ENCODE data around the gene SPSB4.
"Not testable (repeated sequence)": the region's sequence is repeated elsewhere in the genome, so short reads cannot be mapped to it uniquely, and the experiment has no call there.

The SPSB4 gene

GRCh38 chr3:141050576-141051442 lies at the start of gene SPSB4:
SPSB4 (plus strand) TSS chr3:141051347; CDS start chr3:141066105, 14,758 bp downstream.
- DNase-seq (ENCODE audit: low read depth), result no peak

GRCh38 chr3:141006344-141006743 lies 44.8 kb upstream of the SPSB4 start:
- DNase-seq (ENCODE audit: low read depth), result no peak

GRCh38 chr3:141009496-141009895 lies 41.7 kb upstream of the SPSB4 start:
- no peak for DNase-seq (ENCODE audit: low read depth)

- DNase-seq (ENCODE audit: low read depth), result peak; percentile 54
Measured at GRCh38 chr3:141011232-141011996, 39.7 kb upstream of the SPSB4 start.

- DNase-seq (ENCODE audit: low read depth), result no peak
Measured at GRCh38 chr3:141011997-141012262, 39.2 kb upstream of the SPSB4 start.

GRCh38 chr3:141012571-141012970 lies 38.6 kb upstream of the SPSB4 start:
- DNase-seq (ENCODE audit: low read depth), result no peak

GRCh38 chr3:141015481-141015880 lies 35.7 kb upstream of the SPSB4 start:
- DNase-seq (ENCODE audit: low read depth), result no peak

GRCh38 chr3:141017366-141018322 lies 33.5 kb upstream of the SPSB4 start:
- not testable (repeated sequence) for DNase-seq (ENCODE audit: low read depth)

- DNase-seq (ENCODE audit: low read depth), result no peak
Measured at GRCh38 chr3:141019244-141019643, 31.9 kb upstream of the SPSB4 start.

- no peak for DNase-seq (ENCODE audit: low read depth)
Measured at GRCh38 chr3:141020143-141020830, 30.9 kb upstream of the SPSB4 start.

- DNase-seq (ENCODE audit: low read depth), result no peak
Measured at GRCh38 chr3:141021261-141021660, 29.9 kb upstream of the SPSB4 start.

GRCh38 chr3:141030296-141030695 lies 20.9 kb upstream of the SPSB4 start:
- no peak for DNase-seq (ENCODE audit: low read depth)

GRCh38 chr3:141039589-141039988 lies 11.6 kb upstream of the SPSB4 start:
- DNase-seq (ENCODE audit: low read depth), result no peak

GRCh38 chr3:141044695-141045641 lies 6.2 kb upstream of the SPSB4 start:
- no peak for DNase-seq (ENCODE audit: low read depth)

- DNase-seq (ENCODE audit: low read depth), result no peak
Measured at GRCh38 chr3:141045849-141046248, 5.3 kb upstream of the SPSB4 start.

GRCh38 chr3:141047168-141047567 lies 4.0 kb upstream of the SPSB4 start:
- DNase-seq (ENCODE audit: low read depth), result no peak

- DNase-seq (ENCODE audit: low read depth), result no peak
Measured at GRCh38 chr3:141049681-141050080, 1.5 kb upstream of the SPSB4 start.

GRCh38 chr3:141051443-141052200 lies 475 bp downstream of the SPSB4 start:
- DNase-seq (ENCODE audit: low read depth), result no peak

GRCh38 chr3:141052201-141053069 lies 1.3 kb downstream of the SPSB4 start:
- no peak for DNase-seq (ENCODE audit: low read depth)

Data from stimulated activated CD8-positive, alpha-beta memory T cell treated with anti-CD3 and anti-CD28 coated beads, Interleukin-15, amount 100 ng/mL, for 24 hours (primary cell).